K562 (cell line): ENCODE results near the gene PDRG1. TPM values are rescaled to one million over a fixed set of nuclear protein-coding genes. Genes with fewer than 3 reads are reported as not detected.

Experiments used
- ATAC-seq: fragments of 200-7000 bp; cut with Tn5 transposase; 3 replicates; pipeline ENCODE4 v1.9.1; 2020; ENCODE audit warnings: moderate library complexity
- BruUV-seq: library from RNA; stranded (reverse); fragments of 400-500 nt; replicated peaks from 2 replicates; lab custom pipeline; 2021; lab: Mats Ljungman, UMichigan
- CTCF ChIA-PET: fragments of 300-600 bp; formaldehyde crosslinking; extraction: SDS; loops from one replicate; lab custom pipeline; 2021; ENCODE audit warnings: low intra/inter-chr PET ratio; lab: Yijun Ruan, JAX
- POLR2A ChIA-PET: fragments of 300-600, 350-650 bp; sonication (Branson Sonifier 250); formaldehyde crosslinking; extraction: SDS; loops from one replicate; lab custom pipeline; 2021; ENCODE audit warnings: antibody characterized with exemption, inconsistent platforms; lab: Yijun Ruan, JAX
- DNase-seq, 4 experiments: peaks; one replicate each; pipeline versions ENCODE4 v3.0.0 to v3.0.0-alpha.2; 2011 to 2018; ENCODE audit warnings: low spot score in 3 of 4, mixed read lengths in 3 of 4; ENCODE audit errors: extremely low read depth in 1 of 4
- FAIRE-seq: peaks from 2 replicates; lab custom pipeline; 2011; peaks lifted over from hg19 to GRCh38; lab: Jason Lieb, UNC
- H2AFZ ChIP-seq: 2 replicates; pipeline ENCODE4 v1.6.0; 2011; ENCODE audit warnings: low read depth, low read length, control low read depth, inconsistent platforms
- H3K27ac ChIP-seq: fragments of 200-600 bp; 3 replicates; pipeline ENCODE4 v1.8.0; 2011; ENCODE audit warnings: low read depth, mild to moderate bottlenecking, control low read depth, inconsistent platforms, low read length, moderate library complexity, mixed read lengths; ENCODE audit errors: extremely low read depth
- H3K27me3 ChIP-seq, 2 experiments: fragments of 300-600 bp in 1 of 2; 2 replicates in 1 of 2; 3 replicates in 1 of 2; pipeline versions ENCODE4 v1.6.0 to v1.8.0; 2011; ENCODE audit warnings: inconsistent platforms in 2 of 2, low read length in 2 of 2, mild to moderate bottlenecking in 1 of 2, mixed read lengths in 1 of 2, moderate library complexity in 1 of 2; ENCODE audit not compliant: control insufficient read depth in 2 of 2, insufficient read depth in 2 of 2
- H3K36me3 ChIP-seq: fragments of 300-600 bp; 3 replicates; pipeline ENCODE4 v1.8.0; 2011; ENCODE audit warnings: mild to moderate bottlenecking, low read length, inconsistent platforms; ENCODE audit not compliant: control insufficient read depth, insufficient read depth
- H3K4me1 ChIP-seq, 2 experiments: fragments of 200-600 bp in 1 of 2; replicated peaks in 1 of 2; 2 replicates in 1 of 2; 3 replicates in 1 of 2; pipeline versions ENCODE4 v1.5.1 to v1.8.0; 2011; ENCODE audit warnings: inconsistent platforms in 2 of 2, low read length in 2 of 2, mild to moderate bottlenecking in 1 of 2, mixed read lengths in 1 of 2, moderate library complexity in 1 of 2; ENCODE audit not compliant: control insufficient read depth in 2 of 2, insufficient read depth in 2 of 2
- H3K4me2 ChIP-seq: 2 replicates; pipeline ENCODE4 v1.6.1; 2011; ENCODE audit warnings: low read length, control low read depth, inconsistent platforms, mixed read lengths; ENCODE audit not compliant: insufficient read depth
- H3K4me3 ChIP-seq: fragments of 200-600 bp; sonication (generic), shearing (Covaris generic); 2 replicates; pipeline ENCODE4 v1.5.1; 2016; ENCODE audit warnings: control low read depth, inconsistent platforms
- H3K79me2 ChIP-seq: fragments of 200-600 bp; 3 replicates; pipeline ENCODE4 v1.8.0; 2011; ENCODE audit warnings: low read length, inconsistent platforms; ENCODE audit not compliant: control insufficient read depth, insufficient read depth
- H3K9ac ChIP-seq, 2 experiments: 2 replicates each; pipeline versions ENCODE4 v1.6.0 to v1.6.1; 2011; ENCODE audit warnings: low read depth in 2 of 2, low read length in 2 of 2, control low read depth in 1 of 2, inconsistent platforms in 1 of 2, mild to moderate bottlenecking in 1 of 2, mixed read lengths in 1 of 2; ENCODE audit not compliant: insufficient read depth in 1 of 2
- H3K9me1 ChIP-seq: one replicate; pipeline ENCODE4 v1.6.0; 2011; ENCODE audit warnings: inconsistent platforms, mild to moderate bottlenecking, low read length, moderate library complexity; ENCODE audit not compliant: control insufficient read depth, insufficient read depth
- H3K9me3 ChIP-seq: replicated peaks from 2 replicates; pipeline ENCODE4 v1.5.1; 2011; ENCODE audit warnings: low read depth, low read length, inconsistent platforms; ENCODE audit not compliant: control insufficient read depth, insufficient read depth
- H4K20me1 ChIP-seq: replicated peaks from 2 replicates; pipeline ENCODE4 v1.6.1; 2011; ENCODE audit warnings: low read length, inconsistent platforms, mixed read lengths; ENCODE audit not compliant: control insufficient read depth, insufficient read depth
- CBFA2T3 ChIP-seq: fragments of 450-650 bp; IDR thresholded peaks from 2 replicates; pipeline ENCODE4 v1.6.1; 2017
- CC2D1A ChIP-seq: fragments of 450-650 bp; IDR thresholded peaks from 2 replicates; pipeline ENCODE4 v1.6.1; 2017; ENCODE audit warnings: mild to moderate bottlenecking
- HNRNPUL1 ChIP-seq: fragments of 200-400 bp; formaldehyde crosslinking; IDR thresholded peaks from 2 replicates; pipeline ENCODE4 v1.6.1; 2017; ENCODE audit warnings: low read length
- KDM1A ChIP-seq, 2 experiments: fragments of 450-650 bp; IDR thresholded peaks; 2 replicates each; pipeline ENCODE4 v1.6.1; 2016; ENCODE audit warnings: mild to moderate bottlenecking in 2 of 2
- MYC ChIP-seq, 2 experiments: fragments of 250-450 bp in 1 of 2; sonication (Bioruptor Pico) in 1 of 2; IDR thresholded peaks; 2 replicates each; pipeline versions ENCODE4 v1.5.1 to v1.6.1; 2012 to 2021; ENCODE audit warnings: low read depth in 2 of 2, borderline replicate concordance in 1 of 2, improper control_type of control experiment in 1 of 2, low read length in 1 of 2, mild to moderate bottlenecking in 1 of 2, moderate library complexity in 1 of 2
- TRIM28 ChIP-seq: fragments of 450-650 bp; IDR thresholded peaks from 2 replicates; pipeline ENCODE4 v1.6.1; 2017
- ZBTB7A ChIP-seq: IDR thresholded peaks from 2 replicates; pipeline ENCODE4 v1.6.1; 2011; ENCODE audit warnings: low read depth, mild to moderate bottlenecking, low read length, moderate library complexity, borderline replicate concordance; ENCODE audit not compliant: control insufficient read depth
- ZNF140 ChIP-seq: fragments of 250-450 bp; sonication (Bioruptor Pico); IDR thresholded peaks from 2 replicates; pipeline ENCODE4 v1.8.0; 2021; ENCODE audit warnings: moderate library complexity, mild to moderate bottlenecking, inconsistent platforms
- ZNF174 ChIP-seq: fragments of 250-450 bp; sonication (Bioruptor Pico); IDR thresholded peaks from 2 replicates; pipeline ENCODE4 v1.4.0; 2020; ENCODE audit warnings: mild to moderate bottlenecking
- ZNF778 ChIP-seq: fragments of 450-650 bp; formaldehyde crosslinking; IDR thresholded peaks from 2 replicates; pipeline ENCODE4 v1.4.0; 2020; ENCODE audit warnings: mild to moderate bottlenecking, moderate library complexity
- WGBS: fragments of 100-300 bp; shearing (Covaris generic); methylation state at CpG from one replicate; pipeline ENCODE4 v1.1.6; 2016; ENCODE audit warnings: low coverage, mixed read lengths; ENCODE audit not compliant: insufficient coverage; ENCODE audit errors: missing lambda C conversion rate; 5-methylcytosine and 5-hydroxymethylcytosine counted together
- in situ Hi-C: fragments of 300-500 bp; cut with MboI; formaldehyde crosslinking; loops from 4 replicates; pipeline ENCODE4 v1.15.0; 2018; ENCODE audit warnings: inconsistent platforms, mixed read lengths
- intact Hi-C: fragments of 100-400 bp; cut with micrococcal nuclease; formaldehyde crosslinking; loops from 2 replicates; pipeline ENCODE4 v1.14.2; 2022
- polyA plus RNA-seq, 8 experiments: library from polyadenylated mRNA; depleted of rRNA in 4 of 8; stranded (reverse) in 5 of 8; unstranded in 3 of 8; fragments of >200 nt; fragmentation: Nextera tagmentation in 2 of 8; fragmentation: Illumina TruSeq in 1 of 8; extraction: Ambion mirVana in 2 of 8; extraction: Trizol in 1 of 8; gene quantifications; 2 replicates each; pipeline versions ENCODE4 v1.2.1 to v1.2.3, GENCODE V29; 2011 to 2014; ENCODE audit warnings: inconsistent platforms in 1 of 8, missing spikeins in 1 of 8
- total RNA-seq, 7 experiments: library from RNA; depleted of rRNA in 6 of 7; stranded (reverse); fragments of >200 nt in 6 of 7; fragmentation: Illumina TruSeq in 2 of 7; extraction: Trizol in 2 of 7; gene quantifications; 2 replicates each; pipeline versions ENCODE4 v1.2.1 to v1.2.3, GENCODE V29; 2011 to 2021; ENCODE audit warnings: low replicate concordance in 1 of 7
- TF ChIP-seq, protein P1 (sequence below): fragments of 200-800 bp; sonication (Bioruptor generic); IDR thresholded peaks from 2 replicates; pipeline ENCODE4 v1.6.1; 2017; ENCODE audit warnings: missing genetic modification characterization, missing compliant biosample characterization
- TF ChIP-seq, protein P2 (sequence below): fragments of 450-650 bp; formaldehyde crosslinking; conservative IDR thresholded peaks from 2 replicates; pipeline ENCODE4 v1.4.0; 2022; ENCODE audit warnings: mild to moderate bottlenecking, missing genetic modification characterization

Gene PDRG1
- total and polyA plus RNA-seq, 9 of the 15 experiments (the other 6 are each of a cell fraction or from before 2014, with no cell fraction given): 12.6 to 58.6 (median 26.1) TPM

DNA sequence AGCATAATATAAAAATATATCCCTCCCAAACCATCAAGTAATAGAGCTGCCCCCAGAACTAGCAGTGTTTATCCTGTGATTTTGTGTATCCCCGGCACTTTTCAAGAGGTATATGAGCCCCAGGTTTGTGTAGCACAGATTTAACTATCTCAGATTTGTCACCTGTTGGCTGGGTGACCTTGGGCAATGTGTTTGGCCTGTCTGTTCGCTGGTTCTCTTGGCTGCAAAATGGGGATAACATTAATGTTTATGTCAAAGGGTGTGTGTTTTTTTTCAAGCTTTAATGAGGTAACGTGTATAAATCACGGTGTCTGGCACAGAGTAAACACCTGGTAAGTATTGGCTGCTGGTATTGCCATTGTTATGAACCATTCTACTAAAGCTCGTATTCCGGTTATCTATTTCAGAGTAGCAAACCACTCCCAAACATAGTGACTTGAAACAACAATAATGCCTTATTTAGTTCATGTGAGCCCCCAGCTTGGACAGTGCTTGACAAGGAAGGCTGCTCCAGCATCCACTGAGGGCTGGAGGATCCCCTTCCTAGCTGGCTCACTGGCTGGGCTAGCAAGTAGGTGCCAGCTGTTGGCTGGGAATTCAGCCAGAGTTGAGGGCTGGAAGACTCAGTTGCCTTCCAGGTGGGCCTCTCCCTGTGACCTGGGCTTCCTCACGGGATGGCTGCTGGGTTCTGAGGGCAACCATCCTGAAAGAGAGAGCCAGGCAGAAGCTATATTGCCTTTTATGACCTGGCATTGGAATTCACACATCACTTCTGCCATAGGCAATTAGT is 36.2 kb downstream of the PDRG1 start:
- Histone ChIP-seq H3K4me1 (peaks cover 16 to 18% of the 10 kb centered on the region in 2 experiments), H3K27ac (no peak overlapping the region), H2AFZ (no peak overlapping the region), H3K27me3 (peaks cover 4 to 60% of the 10 kb centered on the region in 2 experiments; a peak in 4 of 5 replicates)
- in situ Hi-C loops: no loop called here
- no TSS peak for BruUV-seq
- no peak for ATAC-seq
- DNase-seq: no peak
- POLR2A ChIA-PET: interaction anchor here (0.5 to 0.9 kb wide), 2 partner anchors 77 to 420 kb away, joined by 3 to 4 read pairs; no protein-coding TSS in a partner anchor
- CTCF ChIA-PET: no interaction called here
- intact Hi-C loops: loop anchor here (5.0 kb wide), 1 partner anchor 37 kb away; the partner anchor contains the start of gene PDRG1
- TF ChIP-seq MYC (IDR thresholded peaks at IDR 0.05; ENCODE audit: low read depth, low read length) (no peak), MYC (CRISPR knock-in tag; IDR thresholded peaks at IDR 0.05; ENCODE audit: borderline replicate concordance, low read depth) (no peak), KDM1A (IDR thresholded peaks at IDR 0.05) (peak; percentile 55 to 57; a peak in 2 of 4 replicates), CBFA2T3 (peak; percentile 31)
- TF ChIP-seq, all 486 proteins: peak for 2
- H3K4me3 ChIP-seq: no peak overlapping the region
- H3K9me1 ChIP-seq: peaks cover 3% of the 10 kb centered on the region
- no peaks in the 10 kb centered on the region for H3K36me3 ChIP-seq
- peaks cover 13% of the 10 kb centered on the region for H4K20me1 ChIP-seq
- H3K4me2 ChIP-seq: no peak overlapping the region
- no peak for FAIRE-seq
- H3K9me3 ChIP-seq: no peaks in the 10 kb centered on the region
- 14% methylated on average over 7 of the region's 7 CpGs for WGBS
- no peaks in the 10 kb centered on the region for H3K79me2 ChIP-seq
- H3K9ac ChIP-seq: no peak overlapping the region

GRCh38 chr20:31914170-31914569 is 37.7 kb downstream of the PDRG1 start:
- CTCF ChIA-PET: no interaction called here
- FAIRE-seq: no peak
- no TSS peak for BruUV-seq
- TF ChIP-seq, protein P1, sequence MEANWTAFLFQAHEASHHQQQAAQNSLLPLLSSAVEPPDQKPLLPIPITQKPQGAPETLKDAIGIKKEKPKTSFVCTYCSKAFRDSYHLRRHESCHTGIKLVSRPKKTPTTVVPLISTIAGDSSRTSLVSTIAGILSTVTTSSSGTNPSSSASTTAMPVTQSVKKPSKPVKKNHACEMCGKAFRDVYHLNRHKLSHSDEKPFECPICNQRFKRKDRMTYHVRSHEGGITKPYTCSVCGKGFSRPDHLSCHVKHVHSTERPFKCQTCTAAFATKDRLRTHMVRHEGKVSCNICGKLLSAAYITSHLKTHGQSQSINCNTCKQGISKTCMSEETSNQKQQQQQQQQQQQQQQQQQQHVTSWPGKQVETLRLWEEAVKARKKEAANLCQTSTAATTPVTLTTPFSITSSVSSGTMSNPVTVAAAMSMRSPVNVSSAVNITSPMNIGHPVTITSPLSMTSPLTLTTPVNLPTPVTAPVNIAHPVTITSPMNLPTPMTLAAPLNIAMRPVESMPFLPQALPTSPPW: no peak
- TF ChIP-seq, protein P2, sequence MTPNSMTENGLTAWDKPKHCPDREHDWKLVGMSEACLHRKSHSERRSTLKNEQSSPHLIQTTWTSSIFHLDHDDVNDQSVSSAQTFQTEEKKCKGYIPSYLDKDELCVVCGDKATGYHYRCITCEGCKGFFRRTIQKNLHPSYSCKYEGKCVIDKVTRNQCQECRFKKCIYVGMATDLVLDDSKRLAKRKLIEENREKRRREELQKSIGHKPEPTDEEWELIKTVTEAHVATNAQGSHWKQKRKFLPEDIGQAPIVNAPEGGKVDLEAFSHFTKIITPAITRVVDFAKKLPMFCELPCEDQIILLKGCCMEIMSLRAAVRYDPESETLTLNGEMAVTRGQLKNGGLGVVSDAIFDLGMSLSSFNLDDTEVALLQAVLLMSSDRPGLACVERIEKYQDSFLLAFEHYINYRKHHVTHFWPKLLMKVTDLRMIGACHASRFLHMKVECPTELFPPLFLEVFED (CRISPR knock-in tag): no peak
- TF ChIP-seq ZNF140 (CRISPR knock-in tag): no peak
- no peak for TF ChIP-seq ZBTB7A
- TF ChIP-seq KDM1A (IDR thresholded peaks at IDR 0.05): no peak
- no peak for TF ChIP-seq ZNF778 (CRISPR knock-in tag)
- no peak for TF ChIP-seq ZNF174 (CRISPR knock-in tag)
- no peak for TF ChIP-seq CC2D1A
- no peak for TF ChIP-seq HNRNPUL1
- TF ChIP-seq TRIM28: no peak

More at GRCh38 chr20:31914170-31914569, 37.7 kb downstream of the PDRG1 start:
- peaks cover 4 to 53% of the 10 kb centered on the region in 2 experiments; a peak in 4 of 5 replicates for H3K27me3 ChIP-seq
- H3K9me1 ChIP-seq: no peaks in the 10 kb centered on the region
- no peaks in the 10 kb centered on the region for H3K9me3 ChIP-seq
- POLR2A ChIA-PET: interaction anchor here (0.6 to 1.0 kb wide), 3 partner anchors 10 to 19 kb away, joined by 3 read pairs; no protein-coding TSS in a partner anchor
- no peak overlapping the region for H2AFZ ChIP-seq
- H3K27ac ChIP-seq: no peak overlapping the region
- no peak for ATAC-seq
- 28% methylated on average over 5 of the region's 5 CpGs for WGBS
- intact Hi-C loops: no loop called here
- no peaks in the 10 kb centered on the region for H3K36me3 ChIP-seq
- H3K4me2 ChIP-seq: no peak overlapping the region
- H3K9ac ChIP-seq: no peak overlapping the region
- H4K20me1 ChIP-seq: peaks cover 10% of the 10 kb centered on the region
- no peak for DNase-seq
- H3K79me2 ChIP-seq: no peaks in the 10 kb centered on the region
- peaks cover 12 to 15% of the 10 kb centered on the region in 2 experiments for H3K4me1 ChIP-seq
- in situ Hi-C loops: no loop called here
- no peak overlapping the region for H3K4me3 ChIP-seq
